HTR-8/SVneo (cell line): ENCODE data around the gene NHLH1.
"Not testable (repeated sequence)": the region's sequence is repeated elsewhere in the genome, so short reads cannot be mapped to it uniquely, and the experiment has no call there.

ENCODE experiments used
- DNase-seq: peaks from one replicate; pipeline ENCODE4 v3.0.0; 2011; ENCODE audit warnings: low spot score, mixed read lengths; ENCODE audit not compliant: insufficient read length
- FAIRE-seq: peaks from 2 replicates; lab custom pipeline; 2011; peaks lifted over from hg19 to GRCh38; lab: Jason Lieb, UNC

NHLH1 gene

GRCh38 chr1:160375788-160376524 is 9.1 kb downstream of the NHLH1 start:
- FAIRE-seq (no peak), DNase-seq (peak; percentile 31)

GRCh38 chr1:160376525-160377131 is 9.8 kb downstream of the NHLH1 start:
- no peak for FAIRE-seq
- DNase-seq: peak; percentile 70

DNA sequence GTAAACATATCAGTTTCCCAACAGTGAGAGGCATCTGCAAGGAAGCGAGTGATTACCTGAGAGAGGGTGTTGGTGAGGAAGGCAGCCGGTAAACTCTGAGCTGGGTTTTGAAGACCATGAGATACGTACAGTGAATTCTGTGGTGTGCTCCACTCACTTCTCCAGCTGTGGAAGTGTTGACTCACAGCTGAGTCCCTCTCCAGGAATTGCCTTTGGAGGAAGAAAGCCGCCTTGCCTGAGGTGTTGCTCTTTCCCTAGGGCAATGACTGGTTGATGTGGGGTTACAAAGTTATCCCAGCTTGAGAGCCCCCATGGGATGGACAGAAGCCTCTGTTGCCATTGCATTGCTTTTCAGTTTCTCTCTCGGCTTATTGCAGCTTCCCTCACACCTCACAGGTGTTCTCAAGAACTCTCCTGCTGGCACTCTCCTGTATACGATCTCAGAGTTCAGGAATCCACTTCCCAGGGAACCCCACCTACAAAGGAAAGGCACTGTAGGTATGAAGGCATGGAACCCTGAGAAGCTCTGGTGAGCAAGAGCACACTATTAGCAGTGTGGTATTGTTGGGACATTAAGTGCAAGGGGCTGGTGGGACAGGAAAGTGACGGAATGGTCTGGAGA is 10.8 kb downstream of the NHLH1 start:
- DNase-seq (no peak), FAIRE-seq (no peak)

DNA sequence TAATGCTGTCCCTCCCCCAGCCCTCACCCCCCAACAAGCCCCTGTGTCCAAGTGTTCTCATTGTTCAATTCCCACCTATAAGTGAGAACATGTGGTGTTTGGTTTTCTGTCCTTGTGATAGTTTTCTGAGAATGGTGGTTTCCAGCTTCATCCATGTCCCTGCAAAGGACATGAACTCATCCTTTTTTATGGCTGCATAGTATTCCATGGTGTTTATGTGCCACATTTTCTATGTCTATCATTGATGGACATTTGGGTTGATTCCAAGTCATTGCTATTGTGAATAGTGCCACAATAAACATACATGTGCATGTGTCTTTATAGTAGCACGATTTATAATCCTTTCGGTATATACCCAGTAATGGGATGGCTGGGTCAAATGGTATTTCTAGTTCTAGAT is 17.9 kb downstream of the NHLH1 start:
- not testable (repeated sequence) for FAIRE-seq, DNase-seq

- FAIRE-seq, DNase-seq: not testable (repeated sequence)
Observed at GRCh38 chr1:160388406-160388805, 21.5 kb downstream of the NHLH1 start.

DNA sequence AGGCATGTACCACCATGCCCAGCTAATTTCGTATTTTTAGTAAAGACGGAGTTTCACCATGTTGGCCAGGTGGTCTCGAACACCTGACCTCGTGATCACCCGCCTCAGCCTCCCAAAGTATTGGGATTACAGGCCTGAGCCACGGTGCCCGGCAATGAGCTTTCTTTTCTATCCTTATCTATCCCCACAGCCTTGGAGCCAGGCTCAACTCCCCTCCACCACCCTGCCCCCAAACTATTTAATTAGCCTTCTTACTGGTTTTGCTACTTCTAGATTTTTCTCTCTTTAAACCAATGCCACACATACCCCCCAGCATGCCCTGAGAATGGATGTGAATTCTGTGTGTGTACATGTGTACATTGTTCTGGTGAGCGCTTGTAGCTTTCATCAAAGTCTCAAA is 27.8 kb downstream of the NHLH1 start:
- FAIRE-seq: no peak
- no peak for DNase-seq

DNA sequence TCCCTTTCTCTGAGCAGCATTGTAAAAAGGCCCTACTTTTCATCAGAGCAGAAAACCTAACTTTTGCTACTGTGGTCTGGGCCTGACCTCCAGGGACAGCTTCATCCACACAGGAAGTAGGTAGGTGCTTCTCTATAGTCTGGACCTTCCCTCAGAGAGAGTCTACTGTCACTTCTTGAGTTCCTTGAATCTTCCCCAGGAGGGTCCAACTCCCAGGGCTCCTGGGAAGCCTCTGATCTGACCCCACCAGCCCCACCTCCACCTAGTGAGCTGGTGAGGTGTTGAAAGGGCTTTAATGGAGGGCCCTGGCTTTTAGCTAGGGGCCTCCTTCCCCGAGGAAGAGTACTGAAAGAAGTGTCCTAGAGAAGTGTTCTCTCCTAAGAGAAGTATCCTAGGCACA is 30.8 kb downstream of the NHLH1 start:
- no peak for FAIRE-seq
- no peak for DNase-seq

DNA sequence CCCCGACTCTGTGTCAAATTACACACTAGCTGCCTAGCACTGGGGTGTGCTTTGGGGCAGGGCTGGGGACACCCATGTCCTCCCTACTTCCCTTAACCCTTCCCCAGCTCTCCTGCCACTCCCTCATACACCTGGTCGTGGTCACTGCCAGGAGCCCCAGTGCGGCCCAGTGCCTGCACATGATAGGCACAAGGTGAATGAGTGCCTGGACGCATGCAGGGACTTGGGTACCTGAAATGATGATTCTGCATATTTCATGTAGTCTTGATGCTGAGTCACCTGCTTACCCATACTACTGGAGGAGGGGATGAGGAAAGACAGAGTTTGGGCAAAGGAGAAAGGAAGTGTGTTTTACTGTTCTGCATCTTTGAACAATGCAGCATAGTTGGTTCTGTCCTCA is 32.0 kb downstream of the NHLH1 start:
- FAIRE-seq (no peak), DNase-seq (no peak)

DNA sequence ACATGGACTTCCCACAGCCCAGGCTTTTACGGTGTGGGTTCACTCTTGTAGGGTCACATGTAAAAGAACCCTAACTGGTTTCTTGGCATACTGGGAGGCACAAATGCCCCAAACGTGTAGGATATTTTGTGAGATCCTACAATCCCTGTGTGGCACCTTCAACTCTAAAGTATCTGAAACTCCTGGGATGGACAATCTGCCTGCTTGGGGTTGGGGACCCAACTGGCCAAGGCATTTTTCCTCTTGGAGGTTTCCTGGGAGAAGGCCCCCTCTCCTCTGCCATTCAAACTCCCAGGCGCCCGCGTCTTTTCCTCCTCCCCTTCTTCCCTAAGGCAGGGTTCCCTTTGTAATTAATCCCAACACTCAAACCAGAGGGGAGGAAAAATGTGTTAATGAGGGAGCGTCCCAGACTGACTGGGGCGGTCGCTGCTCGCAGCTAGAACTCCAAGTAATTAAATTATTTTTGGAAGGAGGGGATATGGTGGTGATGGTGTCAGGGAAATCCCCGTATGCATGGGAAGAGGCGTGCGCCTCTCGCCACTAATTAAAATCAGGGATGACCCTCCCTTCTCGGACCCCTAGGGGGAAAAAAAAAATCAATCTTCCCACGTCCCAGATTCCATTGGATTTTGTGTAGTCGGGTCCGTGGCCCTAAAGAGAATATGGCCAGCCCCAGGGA is 32.8 kb downstream of the NHLH1 start:
- DNase-seq (no peak), FAIRE-seq (no peak)

DNA sequence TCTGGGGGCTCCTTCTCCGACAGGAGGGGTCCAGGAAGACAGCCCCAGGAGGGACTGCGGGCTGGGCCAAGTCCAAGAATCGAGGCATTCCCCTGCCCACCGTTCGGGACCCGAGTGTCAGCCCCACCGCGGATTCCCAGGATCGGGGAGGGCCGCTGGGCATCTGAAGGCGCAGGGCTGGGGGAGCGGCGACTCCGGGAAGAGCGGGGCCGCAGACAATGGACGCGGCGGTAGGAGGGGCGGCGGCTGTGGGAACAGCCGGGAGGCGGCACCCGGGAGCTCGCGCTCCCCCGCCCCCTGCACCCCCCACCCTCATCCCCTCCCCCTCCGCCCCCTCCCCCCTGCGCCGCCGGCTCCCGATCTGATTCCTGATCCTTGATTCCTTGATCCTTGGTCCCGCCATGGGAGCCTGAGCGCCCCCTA is 33.4 kb downstream of the NHLH1 start, which contains the start of gene VANGL2:
Gene VANGL2, plus strand, starts transcription at position 342 of the 423 bp plus-strand sequence. CDS start 15,274 bp downstream, outside the sequence.
- FAIRE-seq (no peak), DNase-seq (peak; percentile 73)

- DNase-seq: no peak
- no peak for FAIRE-seq
Observed at GRCh38 chr1:160400646-160401486, 34.0 kb downstream of the NHLH1 start.

- DNase-seq (no peak), FAIRE-seq (no peak)
Observed at GRCh38 chr1:160401487-160401805, 34.6 kb downstream of the NHLH1 start.

GRCh38 chr1:160402001-160402795 is 35.3 kb downstream of the NHLH1 start:
- no peak for FAIRE-seq
- DNase-seq: no peak

DNA sequence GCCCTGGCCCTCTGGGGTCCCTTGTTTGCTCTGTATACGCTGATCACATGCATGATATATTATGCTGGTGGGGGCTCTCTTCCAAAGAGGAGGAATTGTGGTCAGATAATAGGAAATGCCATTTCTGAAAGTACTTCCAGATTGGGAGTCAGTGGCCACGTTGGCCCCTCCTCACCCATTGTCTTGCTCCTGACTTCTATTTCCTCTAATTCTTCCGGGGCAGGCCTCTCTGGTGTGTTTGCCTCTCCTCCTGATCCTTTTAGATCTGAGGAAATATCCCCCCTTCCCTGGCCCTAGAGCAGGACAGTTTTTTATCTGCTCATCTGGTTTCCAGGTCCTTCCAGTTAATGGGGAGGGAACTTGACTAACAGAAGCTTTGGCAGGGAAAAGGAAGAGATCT is 36.4 kb downstream of the NHLH1 start:
- FAIRE-seq: no peak

DNA sequence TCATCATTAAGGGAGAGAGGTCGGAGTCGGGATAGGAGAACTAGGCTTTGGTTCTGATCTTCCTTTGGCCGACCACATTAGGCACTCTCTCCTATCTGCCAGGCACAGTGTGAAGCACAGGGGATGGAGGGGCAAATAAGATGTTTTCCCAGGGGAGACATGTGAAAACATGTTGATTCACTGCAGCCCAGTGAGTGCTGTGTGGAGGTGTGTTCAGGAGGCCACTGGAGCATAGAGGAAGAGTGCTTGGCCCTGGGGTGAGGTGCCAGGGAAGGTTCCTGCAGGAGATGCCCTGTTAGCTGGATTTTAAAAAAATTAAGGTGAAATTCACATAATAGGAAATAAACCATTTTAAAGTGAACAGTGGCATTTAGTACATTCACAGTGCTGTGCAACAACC is 37.2 kb downstream of the NHLH1 start:
- no peak for DNase-seq
- FAIRE-seq: no peak

More for the DNA sequence above, 36.4 kb downstream of the NHLH1 start:
- DNase-seq: no peak

- no peak for FAIRE-seq
Observed at GRCh38 chr1:160405331-160405877, 38.5 kb downstream of the NHLH1 start.

GRCh38 chr1:160406131-160406968 is 39.5 kb downstream of the NHLH1 start:
- DNase-seq (no peak), FAIRE-seq (no peak)

More at GRCh38 chr1:160405331-160405877, 38.5 kb downstream of the NHLH1 start:
- no peak for DNase-seq
